ENCODE results near the gene TCP10L. TPM values are rescaled to one million over a fixed set of nuclear protein-coding genes. Genes with fewer than 3 reads are reported as not detected.

Gene TCP10L
- total and polyA plus RNA-seq, 2 of the 13 experiments (the other 11 are each of a cell fraction or from before 2014, with no cell fraction given): 0.90 to 2.4 TPM

DNA sequence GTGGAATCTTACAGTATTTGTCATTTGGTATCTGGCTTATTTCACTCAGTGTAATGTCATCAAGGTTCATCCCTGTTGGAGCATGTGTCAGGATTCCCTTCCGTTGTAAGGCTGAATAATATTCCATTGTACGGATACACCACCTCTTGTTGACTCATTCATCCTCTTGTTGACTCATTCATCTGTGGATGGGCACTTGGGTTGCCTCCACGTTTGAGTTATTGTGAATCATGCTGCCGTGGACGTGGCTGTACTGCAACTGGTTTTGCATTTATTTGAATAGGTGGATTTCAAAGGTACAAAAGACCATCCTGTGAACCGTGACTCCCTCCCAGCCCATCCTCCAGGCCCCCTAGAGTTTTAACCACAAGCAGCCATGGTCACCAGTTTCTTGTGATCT, 11.9 kb upstream of the TCP10L start (continued):
- TF ChIP-seq NRL (CRISPR knock-in tag; IDR thresholded peaks at IDR 0.05; ENCODE audit: borderline replicate concordance) (no peak), MZF1 (CRISPR knock-in tag; IDR thresholded peaks at IDR 0.05; ENCODE audit: borderline replicate concordance) (no peak), HNF4G (IDR thresholded peaks at IDR 0.05; ENCODE audit: borderline replicate concordance, low read depth, low read length) (no peak), HNF4G (CRISPR knock-in tag; IDR thresholded peaks at IDR 0.05; ENCODE audit: borderline replicate concordance, low read depth) (no peak), CHD4 (IDR thresholded peaks at IDR 0.05; ENCODE audit: borderline replicate concordance, low read length) (no peak), SIN3B (IDR thresholded peaks at IDR 0.05; ENCODE audit: low read length) (no peak), CENPX (CRISPR knock-in tag; IDR thresholded peaks at IDR 0.05) (no peak), SUZ12 (IDR thresholded peaks at IDR 0.05; ENCODE audit: low read depth, low read length) (no peak), ZNF629 (CRISPR knock-in tag; conservative IDR thresholded peaks at IDR 0.05) (no peak), ZNF543 (CRISPR knock-in tag; IDR thresholded peaks at IDR 0.05) (no peak), ZNF10 (CRISPR knock-in tag; IDR thresholded peaks at IDR 0.05; ENCODE audit: borderline replicate concordance, low read depth) (no peak), MXI1 (IDR thresholded peaks at IDR 0.05; ENCODE audit: borderline replicate concordance, low read depth, low read length) (no peak; the same call in 2 of the 3 replicates), ZSCAN29 (CRISPR knock-in tag; conservative IDR thresholded peaks at IDR 0.05) (no peak), ZNF382 (CRISPR knock-in tag; IDR thresholded peaks at IDR 0.05; ENCODE audit: borderline replicate concordance) (no peak), ZNF557 (CRISPR knock-in tag; IDR thresholded peaks at IDR 0.05) (no peak), ZNF550 (CRISPR knock-in tag; IDR thresholded peaks at IDR 0.05; ENCODE audit: borderline replicate concordance) (no peak), DNMT3B (CRISPR knock-in tag; conservative IDR thresholded peaks at IDR 0.05) (no peak), HMG20B (CRISPR knock-in tag; conservative IDR thresholded peaks at IDR 0.05) (peak; percentile 57; the same call in 1 of the 2 replicates), TRIM24 (CRISPR knock-in tag; IDR thresholded peaks at IDR 0.05) (no peak), AKAP8 (CRISPR knock-in tag; IDR thresholded peaks at IDR 0.05) (no peak), ZNF33A (CRISPR knock-in tag; IDR thresholded peaks at IDR 0.05; ENCODE audit: borderline replicate concordance) (no peak), ZNF333 (CRISPR knock-in tag; IDR thresholded peaks at IDR 0.05; ENCODE audit: borderline replicate concordance) (no peak), ZSCAN25 (CRISPR knock-in tag; IDR thresholded peaks at IDR 0.05) (no peak), ZFP82 (CRISPR knock-in tag; IDR thresholded peaks at IDR 0.05; ENCODE audit: borderline replicate concordance) (no peak), ZNF484 (CRISPR knock-in tag; IDR thresholded peaks at IDR 0.05; ENCODE audit: borderline replicate concordance, low read depth) (no peak)
- TF ChIP-seq, protein P1, sequence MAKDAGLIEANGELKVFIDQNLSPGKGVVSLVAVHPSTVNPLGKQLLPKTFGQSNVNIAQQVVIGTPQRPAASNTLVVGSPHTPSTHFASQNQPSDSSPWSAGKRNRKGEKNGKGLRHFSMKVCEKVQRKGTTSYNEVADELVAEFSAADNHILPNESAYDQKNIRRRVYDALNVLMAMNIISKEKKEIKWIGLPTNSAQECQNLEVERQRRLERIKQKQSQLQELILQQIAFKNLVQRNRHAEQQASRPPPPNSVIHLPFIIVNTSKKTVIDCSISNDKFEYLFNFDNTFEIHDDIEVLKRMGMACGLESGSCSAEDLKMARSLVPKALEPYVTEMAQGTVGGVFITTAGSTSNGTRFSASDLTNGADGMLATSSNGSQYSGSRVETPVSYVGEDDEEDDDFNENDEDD (CRISPR knock-in tag; IDR thresholded peaks at IDR 0.05; ENCODE audit: borderline replicate concordance): no peak; the same call in 1 of the 2 replicates
- TF ChIP-seq, protein P2, sequence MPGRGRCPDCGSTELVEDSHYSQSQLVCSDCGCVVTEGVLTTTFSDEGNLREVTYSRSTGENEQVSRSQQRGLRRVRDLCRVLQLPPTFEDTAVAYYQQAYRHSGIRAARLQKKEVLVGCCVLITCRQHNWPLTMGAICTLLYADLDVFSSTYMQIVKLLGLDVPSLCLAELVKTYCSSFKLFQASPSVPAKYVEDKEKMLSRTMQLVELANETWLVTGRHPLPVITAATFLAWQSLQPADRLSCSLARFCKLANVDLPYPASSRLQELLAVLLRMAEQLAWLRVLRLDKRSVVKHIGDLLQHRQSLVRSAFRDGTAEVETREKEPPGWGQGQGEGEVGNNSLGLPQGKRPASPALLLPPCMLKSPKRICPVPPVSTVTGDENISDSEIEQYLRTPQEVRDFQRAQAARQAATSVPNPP (CRISPR knock-in tag; IDR thresholded peaks at IDR 0.05): no peak
- TF ChIP-seq, protein P3, sequence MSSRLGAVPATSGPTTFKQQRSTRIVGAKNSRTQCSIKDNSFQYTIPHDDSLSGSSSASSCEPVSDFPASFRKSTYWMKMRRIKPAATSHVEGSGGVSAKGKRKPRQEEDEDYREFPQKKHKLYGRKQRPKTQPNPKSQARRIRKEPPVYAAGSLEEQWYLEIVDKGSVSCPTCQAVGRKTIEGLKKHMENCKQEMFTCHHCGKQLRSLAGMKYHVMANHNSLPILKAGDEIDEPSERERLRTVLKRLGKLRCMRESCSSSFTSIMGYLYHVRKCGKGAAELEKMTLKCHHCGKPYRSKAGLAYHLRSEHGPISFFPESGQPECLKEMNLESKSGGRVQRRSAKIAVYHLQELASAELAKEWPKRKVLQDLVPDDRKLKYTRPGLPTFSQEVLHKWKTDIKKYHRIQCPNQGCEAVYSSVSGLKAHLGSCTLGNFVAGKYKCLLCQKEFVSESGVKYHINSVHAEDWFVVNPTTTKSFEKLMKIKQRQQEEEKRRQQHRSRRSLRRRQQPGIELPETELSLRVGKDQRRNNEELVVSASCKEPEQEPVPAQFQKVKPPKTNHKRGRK (CRISPR knock-in tag; IDR thresholded peaks at IDR 0.05): no peak
- TF ChIP-seq, protein P4, sequence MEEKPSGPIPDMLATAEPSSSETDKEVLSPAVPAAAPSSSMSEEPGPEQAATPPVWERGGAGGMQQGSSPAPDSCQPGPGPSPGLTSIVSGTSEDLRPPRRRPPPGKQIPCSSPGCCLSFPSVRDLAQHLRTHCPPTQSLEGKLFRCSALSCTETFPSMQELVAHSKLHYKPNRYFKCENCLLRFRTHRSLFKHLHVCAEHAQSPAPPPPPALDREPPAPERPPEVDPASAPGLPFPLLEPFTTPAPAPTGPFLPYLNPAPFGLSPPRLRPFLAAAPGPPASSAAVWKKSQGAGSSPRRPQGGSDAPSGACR (CRISPR knock-in tag; IDR thresholded peaks at IDR 0.05): 0 out of 2 replicates have a peak, but pooled peaks have one; percentile 32

Measured in HepG2 (cell line).